ENCODE data around the gene MT1F.

The MT1F gene

GRCh38 chr16:56689171-56689570 lies 31.4 kb downstream of the MT1F start:
- DNase-seq (ENCODE audit: insufficient read length, low spot score) (no peak), FAIRE-seq (no peak)

DNA sequence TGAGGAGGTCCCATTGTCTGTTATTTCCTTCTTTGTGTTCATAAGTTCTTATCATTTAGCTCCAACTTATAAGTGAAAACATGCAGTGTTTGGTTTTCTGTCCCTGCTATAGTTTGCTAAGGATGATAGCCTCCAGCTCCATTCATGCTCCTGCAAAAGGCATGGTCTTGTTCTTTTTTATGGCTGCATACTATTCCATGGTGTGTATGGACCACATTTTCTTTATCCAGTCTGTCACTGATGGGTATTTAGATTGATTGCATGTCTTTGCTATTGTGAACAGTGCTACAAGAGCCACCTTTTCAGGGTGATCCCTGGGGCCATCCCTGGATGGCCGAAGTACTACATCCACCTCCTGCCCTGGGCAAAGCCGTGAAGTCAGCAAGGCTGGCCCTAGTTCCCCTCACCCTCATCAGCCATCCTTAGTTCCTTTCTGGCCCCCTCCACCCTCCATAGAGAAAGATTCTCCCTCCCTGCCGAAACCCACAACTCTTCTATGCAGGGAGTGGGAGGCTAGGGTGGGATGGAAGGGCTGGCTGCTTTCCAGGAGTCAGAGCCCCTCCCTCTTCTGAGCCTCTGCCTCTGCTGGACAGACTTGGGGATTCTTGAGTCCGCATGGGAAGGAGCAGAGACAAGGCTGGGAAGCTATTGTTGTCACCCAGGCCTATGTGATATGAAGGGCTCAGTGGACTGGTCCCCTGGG lies 32.8 kb downstream of the MT1F start:
- FAIRE-seq (no peak), DNase-seq (ENCODE audit: insufficient read length, low spot score) (no peak)

GRCh38 chr16:56691885-56692284 lies 34.1 kb downstream of the MT1F start:
- DNase-seq (ENCODE audit: insufficient read length, low spot score) (no peak), FAIRE-seq (no peak)

GRCh38 chr16:56695246-56695645 lies 37.5 kb downstream of the MT1F start:
- no peak for FAIRE-seq
- DNase-seq (ENCODE audit: insufficient read length, low spot score), result no peak

DNA sequence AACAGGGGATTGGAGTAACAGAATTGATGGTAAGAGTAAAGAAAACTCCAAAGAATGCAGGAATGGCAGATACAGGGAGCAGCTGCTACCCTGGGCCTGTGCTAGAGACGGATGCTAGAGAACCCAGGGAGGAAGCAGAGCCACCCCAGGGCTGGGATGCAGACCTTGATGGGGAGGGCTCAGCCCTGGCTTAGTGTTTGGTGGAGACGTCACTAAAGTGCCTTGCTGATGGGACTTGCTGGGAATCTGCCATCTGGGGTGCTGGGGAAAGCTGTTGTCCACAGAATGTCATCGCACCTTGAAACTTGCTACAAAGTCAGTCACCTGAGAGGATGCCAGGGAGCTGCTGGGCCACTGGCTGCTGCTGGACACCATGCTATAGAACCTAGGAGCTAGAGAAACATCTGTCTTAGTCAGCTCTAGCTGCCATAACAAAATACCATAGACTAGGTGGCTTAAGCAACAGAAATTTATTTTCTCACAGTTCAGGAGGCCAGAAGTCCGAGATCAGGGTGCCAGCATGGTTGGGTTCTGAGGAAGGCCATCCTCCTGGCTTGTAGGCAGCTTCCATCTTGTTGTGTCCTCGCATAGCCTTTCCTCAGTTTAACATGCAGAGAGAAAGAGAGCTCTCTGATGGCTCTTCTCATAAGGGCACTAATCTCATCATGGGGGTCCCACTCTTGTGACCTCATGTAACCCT lies 39.8 kb downstream of the MT1F start:
- DNase-seq (ENCODE audit: insufficient read length, low spot score) (no peak), FAIRE-seq (no peak)

- FAIRE-seq, result no peak
- no peak for DNase-seq (ENCODE audit: insufficient read length, low spot score)
Observed at GRCh38 chr16:56700195-56700594, 42.4 kb downstream of the MT1F start.

GRCh38 chr16:56700631-56701030 lies 42.9 kb downstream of the MT1F start:
- FAIRE-seq, result no peak
- no peak for DNase-seq (ENCODE audit: insufficient read length, low spot score)

GRCh38 chr16:56701534-56701933 lies 43.8 kb downstream of the MT1F start:
- DNase-seq (ENCODE audit: insufficient read length, low spot score) (no peak), FAIRE-seq (no peak)

- no peak for FAIRE-seq
Observed at GRCh38 chr16:56702836-56703235, 45.1 kb downstream of the MT1F start.

More at GRCh38 chr16:56702836-56703235, 45.1 kb downstream of the MT1F start:
- no peak for DNase-seq (ENCODE audit: insufficient read length, low spot score)
